Colonic mucosa (tissue), 4 donors: Measurements from ENCODE around the gene UBE3C. TPM values are rescaled to one million over a fixed set of nuclear protein-coding genes. Genes with fewer than 3 reads are reported as not detected.

Source experiments
- DNase-seq: peaks from one replicate; pipeline ENCODE4 v3.0.0-alpha.2; 2020
- H3K27ac ChIP-seq: fragments of 200-600 bp; one replicate; pipeline ENCODE4 v1.8.0; 2021
- H3K27me3 ChIP-seq: fragments of 200-600 bp; one replicate; pipeline ENCODE4 v1.8.0; 2021
- H3K36me3 ChIP-seq: fragments of 200-600 bp; one replicate; pipeline ENCODE4 v1.8.0; 2021
- H3K4me1 ChIP-seq: fragments of 200-600 bp; one replicate; pipeline ENCODE4 v1.8.0; 2021; ENCODE audit warnings: mild to moderate bottlenecking
- H3K4me3 ChIP-seq: fragments of 200-600 bp; one replicate; pipeline ENCODE4 v1.8.0; 2021
- H3K9ac ChIP-seq, 2 donors: one replicate each; pipeline ENCODE4 v1.7.0; 2013; ENCODE audit warnings: control low read depth in 2 of 2, low read depth in 2 of 2, low read length in 2 of 2
- H3K9me3 ChIP-seq: fragments of 200-600 bp; one replicate; pipeline ENCODE4 v1.8.0; 2021
- CTCF ChIP-seq: fragments of 200-600 bp; IDR thresholded peaks from one replicate; pipeline ENCODE4 v1.8.0; 2022; ENCODE audit warnings: antibody characterized with exemption, mild to moderate bottlenecking
- intact Hi-C: fragments of 100-400 bp; cut with DNase I; formaldehyde crosslinking; loops from one replicate; pipeline ENCODE4 v1.14.1; 2022
- total RNA-seq, 2 donors: library from RNA; stranded (reverse); fragmentation: NEBNext Ultra II Directional in 1 of 2; extraction: Animal tissue kit (Norgen Biotek cat#: 25700) in 1 of 2; gene quantifications; one replicate each; pipeline ENCODE4 v1.2.1, GENCODE V29; 2021
- donor health status: healthy.
- donor health status: DM: no; HTN: no; CAD: no.
- donor health status: DM: no; HTN: no; CAD: no.

The UBE3C gene
- total RNA-seq, 2 donors from 2014 or later, result 50.9 to 60.7 TPM

GRCh38 chr7:157255201-157255606, 116.5 kb downstream of the UBE3C start:
- intact Hi-C loops, result no loop called here
- H3K36me3 ChIP-seq, result peaks cover 9% of the 10 kb centered on the region

GRCh38 chr7:157263156-157263555, 124.4 kb downstream of the UBE3C start:
- no peaks in the 10 kb centered on the region for H3K4me1 ChIP-seq
- no peak overlapping the region for H3K9ac ChIP-seq
- TF ChIP-seq CTCF, result no peak
- H3K9me3 ChIP-seq, result no peaks in the 10 kb centered on the region
- H3K27me3 ChIP-seq, result no peaks in the 10 kb centered on the region
- peaks cover 9% of the 10 kb centered on the region for H3K36me3 ChIP-seq
- intact Hi-C loops, result no loop called here
- no peak overlapping the region for H3K4me3 ChIP-seq
- H3K27ac ChIP-seq, result no peak overlapping the region
- DNase-seq, result no peak

More at GRCh38 chr7:157255201-157255606, 116.5 kb downstream of the UBE3C start:
- no peaks in the 10 kb centered on the region for H3K4me1 ChIP-seq
- no peaks in the 10 kb centered on the region for H3K9me3 ChIP-seq
- no peak overlapping the region for H3K27ac ChIP-seq
- no peak overlapping the region for H3K4me3 ChIP-seq
- H3K9ac ChIP-seq, result no peak overlapping the region
- no peaks in the 10 kb centered on the region for H3K27me3 ChIP-seq
- no peak for DNase-seq
- TF ChIP-seq CTCF, result no peak

- intact Hi-C loops, result no loop called here
- H3K9ac ChIP-seq, result no peak overlapping the region
- no peak for DNase-seq
Measured at GRCh38 chr7:157265051-157265450, 126.3 kb downstream of the UBE3C start.

GRCh38 chr7:157266272-157266671, 127.5 kb downstream of the UBE3C start:
- no peaks in the 10 kb centered on the region for H3K36me3 ChIP-seq
- no peak for DNase-seq
- H3K4me1 ChIP-seq, result no peaks in the 10 kb centered on the region
- H3K9ac ChIP-seq, result no peak overlapping the region
- H3K27me3 ChIP-seq, result no peaks in the 10 kb centered on the region
- H3K4me3 ChIP-seq, result no peak overlapping the region
- intact Hi-C loops, result no loop called here
- H3K27ac ChIP-seq, result no peak overlapping the region
- H3K9me3 ChIP-seq, result no peaks in the 10 kb centered on the region
- no peak for TF ChIP-seq CTCF

More at GRCh38 chr7:157265051-157265450, 126.3 kb downstream of the UBE3C start:
- H3K4me3 ChIP-seq, result no peak overlapping the region
- no peaks in the 10 kb centered on the region for H3K36me3 ChIP-seq
- no peaks in the 10 kb centered on the region for H3K4me1 ChIP-seq
- H3K9me3 ChIP-seq, result no peaks in the 10 kb centered on the region
- no peak overlapping the region for H3K27ac ChIP-seq
- no peaks in the 10 kb centered on the region for H3K27me3 ChIP-seq
- TF ChIP-seq CTCF, result no peak

- TF ChIP-seq CTCF, result no peak
- Histone ChIP-seq H3K9me3 (no peaks in the 10 kb centered on the region), H3K27ac (no peak overlapping the region), H3K9ac (no peak overlapping the region), H3K36me3 (no peaks in the 10 kb centered on the region), H3K4me1 (no peaks in the 10 kb centered on the region), H3K4me3 (no peak overlapping the region), H3K27me3 (no peaks in the 10 kb centered on the region)
- no peak for DNase-seq
- intact Hi-C loops, result no loop called here
Measured at GRCh38 chr7:157267516-157267915, 128.8 kb downstream of the UBE3C start.
